Activated gamma-delta T cell treated with anti-CD3 and anti-CD28 coated beads, Interleukin-2, amount 50 U/mL, for 16 hours (primary cell): Measurements from ENCODE around the gene BEST4.
"Not testable (repeated sequence)": the region's sequence is repeated elsewhere in the genome, so short reads cannot be mapped to it uniquely, and the experiment has no call there.

Experiments used
- DNase-seq: peaks from one replicate; pipeline ENCODE4 v3.0.0-alpha.2; 2020; ENCODE audit warnings: low read depth

Gene BEST4

GRCh38 chr1:44819608-44820327 lies 31.8 kb upstream of the BEST4 start:
- DNase-seq: peak; percentile 70

- DNase-seq: no peak
Measured at GRCh38 chr1:44819196-44819607, 31.2 kb upstream of the BEST4 start.

GRCh38 chr1:44817771-44818495 lies 30.0 kb upstream of the BEST4 start:
- no peak for DNase-seq

- no peak for DNase-seq
Measured at GRCh38 chr1:44817307-44817706, 29.3 kb upstream of the BEST4 start.

GRCh38 chr1:44815926-44816325 lies 28.0 kb upstream of the BEST4 start:
- DNase-seq: not testable (repeated sequence)

GRCh38 chr1:44812822-44813543 lies 25.0 kb upstream of the BEST4 start:
- DNase-seq: no peak

GRCh38 chr1:44811234-44811633 lies 23.3 kb upstream of the BEST4 start:
- no peak for DNase-seq

GRCh38 chr1:44810762-44811105 lies 22.8 kb upstream of the BEST4 start:
- DNase-seq: not testable (repeated sequence)

- DNase-seq: no peak
Measured at GRCh38 chr1:44810101-44810761, 22.3 kb upstream of the BEST4 start.

GRCh38 chr1:44808938-44809917 lies 21.3 kb upstream of the BEST4 start:
- peak; percentile 77 for DNase-seq

- peak; percentile 59 for DNase-seq
Measured at GRCh38 chr1:44808063-44808937, 20.3 kb upstream of the BEST4 start, which contains the start of gene BTBD19. Gene BTBD19, plus strand, starts transcription at chr1:44808523. Its CDS starts 298 bp downstream, at chr1:44808821.

GRCh38 chr1:44807364-44808062 lies 19.5 kb upstream of the BEST4 start:
- peak; percentile 72 for DNase-seq

GRCh38 chr1:44806704-44807363 lies 18.9 kb upstream of the BEST4 start, which contains the start of gene DYNLT4:
Gene DYNLT4, minus strand, starts transcription at chr1:44807351. Its CDS starts 683 bp downstream, at chr1:44806668.
- DNase-seq: no peak

GRCh38 chr1:44806025-44806703 lies 18.2 kb upstream of the BEST4 start:
- no peak for DNase-seq

GRCh38 chr1:44805311-44806024 lies 17.5 kb upstream of the BEST4 start:
- DNase-seq: no peak

GRCh38 chr1:44803312-44804095 lies 15.5 kb upstream of the BEST4 start:
- DNase-seq: no peak

- no peak for DNase-seq
Measured at GRCh38 chr1:44803062-44803311, 15.0 kb upstream of the BEST4 start.
